ENCODE results near the gene ZNF277. TPM values are rescaled to one million over a fixed set of nuclear protein-coding genes. Genes with fewer than 3 reads are reported as not detected.
A peak's percentile ranks its signal among the peaks of the same experiment; 100 is the strongest.
"Not testable (repeated sequence)": the region's sequence is repeated elsewhere in the genome, so short reads cannot be mapped to it uniquely, and the experiment has no call there.

ZNF277 gene
- polyA plus RNA-seq, 12 donors, result 22.9 to 41.6 (median 28.3) TPM; not detected in 1

DNA sequence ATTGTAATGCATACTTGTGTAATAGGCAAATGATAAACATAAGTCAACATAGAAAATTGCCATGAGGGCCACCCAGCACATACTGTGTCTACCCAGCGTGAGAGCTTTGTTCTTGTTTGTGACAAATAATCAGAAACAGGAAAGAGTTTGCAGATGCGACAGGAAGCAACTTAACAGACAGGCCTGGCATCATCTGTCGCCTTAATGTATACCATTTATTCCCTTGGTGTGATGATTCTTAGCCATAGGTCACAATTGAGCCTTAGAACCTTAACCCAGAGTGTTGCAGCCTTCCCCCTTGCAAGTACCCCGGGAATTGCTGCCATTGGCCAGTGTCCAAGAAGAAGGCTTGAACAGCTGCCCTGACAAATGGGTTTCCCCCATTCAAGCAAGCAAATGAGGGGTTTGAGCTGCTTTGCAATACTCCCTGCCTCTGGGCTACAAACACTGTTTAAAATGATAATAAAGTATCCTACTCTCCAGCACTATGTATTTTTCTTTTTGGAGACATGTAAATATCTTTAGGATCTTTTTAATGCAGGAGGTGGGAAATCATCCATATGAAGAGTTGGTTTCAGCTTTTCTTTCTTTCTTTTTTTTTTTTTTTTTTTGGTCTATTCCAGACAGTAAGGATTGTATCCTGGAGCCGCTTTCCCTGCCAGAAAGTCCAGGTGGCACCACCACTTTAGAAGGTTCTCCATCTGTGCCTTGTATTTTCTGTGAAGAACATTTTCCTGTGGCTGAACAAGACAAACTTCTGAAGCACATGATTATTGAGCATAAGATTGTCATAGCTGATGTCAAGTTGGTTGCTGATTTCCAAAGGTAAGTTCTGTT is 80.0 kb downstream of the ZNF277 start:
- DNase-seq, result no peak

DNA sequence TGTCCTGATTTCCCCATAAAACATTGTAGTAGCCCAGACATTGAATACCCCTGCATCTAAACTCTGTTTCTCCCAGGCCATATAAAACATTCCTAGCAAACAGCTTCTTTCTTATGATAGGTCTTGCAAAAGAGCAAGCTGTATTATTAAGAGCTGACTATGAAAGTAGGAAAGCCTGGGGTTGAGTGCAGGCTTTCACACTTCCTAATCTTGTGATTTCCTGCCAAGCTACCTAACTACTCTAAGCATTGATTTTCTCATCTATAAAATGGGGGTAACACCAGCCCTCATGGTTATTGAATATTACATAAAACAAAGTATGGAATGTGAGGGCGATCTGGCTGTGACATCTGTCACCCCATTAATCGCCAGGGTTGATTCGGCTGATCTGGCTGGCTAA is 81.8 kb downstream of the ZNF277 start:
- DNase-seq, result no peak

DNA sequence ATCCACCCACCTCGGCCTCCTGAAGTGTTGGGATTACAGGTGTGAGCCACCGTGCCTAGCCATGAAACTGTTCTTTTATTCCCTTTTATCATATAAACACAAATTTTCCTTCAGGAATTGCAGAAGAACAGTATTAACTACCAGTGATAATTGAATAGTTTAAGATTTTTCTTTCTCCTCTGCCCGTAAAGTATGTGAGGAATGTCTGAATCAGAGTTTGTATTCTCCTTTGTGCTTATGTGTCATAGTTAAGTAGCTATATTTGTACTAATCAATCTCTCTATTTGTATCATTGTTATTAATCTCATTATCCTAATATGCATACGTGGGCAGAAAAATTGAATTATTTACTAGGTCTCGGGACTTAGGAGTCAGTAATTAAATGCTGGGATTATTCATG is 83.6 kb downstream of the ZNF277 start:
- DNase-seq, result no peak

DNA sequence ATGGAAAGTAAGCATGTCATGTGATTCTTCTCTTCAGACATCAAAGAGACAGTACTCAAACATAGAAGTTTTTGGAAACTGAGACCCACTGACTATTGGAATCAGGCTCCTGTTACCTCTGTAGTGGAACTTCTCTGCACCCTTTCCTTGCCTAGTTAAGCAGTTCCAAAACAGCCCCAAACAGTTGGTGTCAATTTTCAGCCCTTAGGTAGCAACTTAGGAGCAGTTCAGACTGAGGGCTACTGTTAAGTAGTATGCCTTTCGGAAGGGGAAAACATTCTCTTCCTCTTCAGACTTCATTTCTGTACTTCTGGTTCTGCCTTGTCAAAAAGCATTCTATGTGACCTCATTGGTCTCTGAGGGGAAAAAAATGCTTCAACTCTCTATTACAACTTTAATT is 85.7 kb downstream of the ZNF277 start:
- DNase-seq, result no peak

DNA sequence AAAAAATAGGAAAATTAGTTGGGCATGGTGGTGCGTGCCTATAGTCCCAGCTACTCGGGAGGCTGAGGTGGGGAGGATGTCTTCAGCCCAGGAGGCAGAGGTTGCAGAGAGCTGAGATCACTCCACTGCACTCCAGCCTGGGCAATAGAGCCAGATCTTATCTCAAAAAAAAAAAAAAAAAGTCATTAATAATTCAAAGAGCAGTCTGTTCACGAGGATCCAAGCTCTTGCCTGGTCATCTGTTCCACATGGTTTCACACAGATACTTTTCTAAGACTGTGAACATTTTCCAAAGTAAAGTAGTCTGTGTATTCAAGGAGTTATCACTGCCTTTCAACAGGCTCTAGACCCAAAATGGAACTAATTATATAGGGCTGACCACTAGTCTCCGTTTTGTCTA is 86.9 kb downstream of the ZNF277 start:
- DNase-seq, result no peak

DNA sequence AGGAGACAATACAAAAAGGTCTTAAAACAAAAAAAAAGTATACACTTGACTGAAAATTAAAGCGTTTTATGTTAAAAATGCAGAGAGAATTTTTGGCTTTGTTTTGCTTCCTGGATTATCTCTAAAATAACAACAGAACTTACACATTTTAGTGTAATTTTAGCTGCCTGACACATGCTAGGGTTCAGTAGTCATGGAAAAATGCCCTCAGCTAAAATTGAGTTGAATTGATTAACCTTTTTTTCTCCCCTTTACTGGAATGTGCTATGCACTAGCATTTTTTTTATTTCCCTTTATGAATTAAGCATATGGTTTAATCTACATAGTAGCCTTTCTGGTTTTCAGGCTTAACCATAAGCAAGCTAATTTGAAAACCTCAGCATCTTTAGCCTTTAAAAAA is 89.9 kb downstream of the ZNF277 start:
- peak; percentile 7 for DNase-seq

DNA sequence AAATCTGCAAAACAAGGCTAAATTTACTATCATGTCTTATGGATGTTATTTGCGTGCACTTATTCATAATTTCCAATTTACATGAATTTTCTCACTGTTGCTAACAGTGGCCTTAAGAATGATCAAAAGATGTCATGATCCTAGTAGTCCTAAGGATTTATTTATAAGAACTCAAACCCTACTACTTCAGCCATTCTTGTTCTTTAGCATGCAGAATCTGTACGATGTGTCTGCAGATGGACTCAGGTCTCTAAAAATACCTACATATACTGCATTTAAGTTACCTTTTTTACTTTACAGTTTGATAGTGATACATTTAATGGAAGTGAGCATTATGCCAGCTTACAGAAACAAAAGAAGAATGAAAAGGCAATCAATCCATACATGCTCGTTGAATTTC is 91.2 kb downstream of the ZNF277 start:
- DNase-seq, result no peak

DNA sequence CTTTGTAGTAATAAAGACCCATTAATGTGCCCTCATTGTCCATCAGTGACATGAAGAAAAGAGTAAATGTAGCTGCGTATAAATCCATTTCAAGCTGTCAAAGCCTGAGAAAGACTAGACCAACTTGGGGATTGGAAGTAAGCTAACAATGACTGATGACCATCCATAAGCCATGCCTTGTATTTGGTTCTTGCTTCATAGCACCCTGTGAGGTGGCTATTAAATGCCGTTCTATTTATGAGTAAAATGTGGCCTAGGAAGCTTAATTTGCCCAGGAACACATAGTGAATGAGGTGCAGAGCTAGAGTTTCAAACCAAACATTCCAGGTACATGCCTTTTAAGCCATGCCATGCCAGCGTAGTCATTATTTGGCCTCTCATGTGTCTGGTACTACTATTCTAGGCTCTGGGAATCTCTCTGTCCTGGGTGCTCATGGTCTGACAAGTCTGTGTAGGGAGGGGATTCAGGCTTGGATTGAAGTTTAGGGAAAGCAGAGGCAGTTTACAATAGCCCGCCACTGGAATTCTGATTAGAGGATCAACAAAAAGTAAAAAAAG is 92.1 kb downstream of the ZNF277 start:
- no peak for DNase-seq

DNA sequence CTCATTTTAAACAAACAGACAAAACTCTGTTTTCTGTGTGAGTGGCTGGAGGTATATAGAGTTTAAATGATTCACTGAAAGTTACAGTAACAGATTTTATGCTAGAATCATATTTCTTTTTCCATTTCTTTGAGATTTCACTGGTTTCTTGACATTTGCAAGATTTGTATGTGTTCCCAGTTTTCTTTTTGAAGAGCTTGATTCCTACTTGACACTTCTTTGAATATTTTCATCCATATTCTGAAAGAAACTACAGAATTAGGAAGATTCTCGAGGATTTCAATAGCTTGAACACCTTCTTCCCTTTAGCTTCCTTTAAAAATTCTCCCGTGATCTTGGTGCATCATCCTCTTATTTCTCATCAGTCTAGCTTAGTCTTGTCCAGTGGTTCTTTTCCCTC is 93.6 kb downstream of the ZNF277 start:
- no peak for DNase-seq

DNA sequence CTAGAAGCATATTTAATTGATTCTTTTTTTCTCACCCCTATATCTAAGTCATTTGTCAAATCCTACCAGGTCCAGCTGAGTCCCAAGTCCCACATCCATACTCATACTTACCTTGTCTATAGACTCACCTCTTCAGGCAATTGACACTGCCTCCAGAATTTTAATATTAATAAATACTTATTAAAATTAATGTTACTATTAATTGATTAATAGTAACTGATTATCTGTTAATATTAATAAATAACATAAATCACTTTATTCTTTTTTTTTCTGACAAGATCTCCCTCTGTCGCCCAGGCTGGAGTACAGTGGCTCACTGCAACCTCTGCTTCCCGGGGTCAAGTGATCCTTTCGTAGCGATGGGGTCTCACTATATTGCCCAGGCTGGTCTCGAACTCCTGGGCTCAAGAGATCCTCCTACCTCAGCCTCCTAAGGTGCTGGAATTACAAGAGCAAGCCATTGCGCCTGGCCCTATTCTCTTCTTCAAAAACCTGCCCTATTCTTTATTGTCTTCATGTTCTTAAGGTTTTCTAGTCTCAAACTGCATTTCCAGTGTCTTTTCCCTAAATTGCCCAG is 94.4 kb downstream of the ZNF277 start:
- no peak for DNase-seq

DNA sequence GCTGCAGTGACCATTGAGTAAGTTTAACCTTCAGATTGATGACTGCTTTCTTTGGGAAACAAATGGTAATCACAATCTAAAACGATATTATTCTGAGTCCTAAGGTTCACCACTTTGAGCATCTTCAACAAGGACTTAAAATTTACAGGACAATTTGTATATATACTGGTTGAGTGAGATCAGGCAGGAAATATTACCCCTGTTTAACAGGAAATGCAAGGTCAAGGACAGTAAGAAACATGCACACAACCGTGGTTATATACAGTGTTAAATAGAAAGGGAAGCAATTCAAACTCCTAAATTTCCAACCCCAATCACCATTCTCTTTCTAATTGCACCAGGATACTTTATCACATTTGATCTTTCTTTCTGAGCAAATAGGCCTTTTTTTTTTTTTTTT is 96.1 kb downstream of the ZNF277 start:
- DNase-seq, result no peak

DNA sequence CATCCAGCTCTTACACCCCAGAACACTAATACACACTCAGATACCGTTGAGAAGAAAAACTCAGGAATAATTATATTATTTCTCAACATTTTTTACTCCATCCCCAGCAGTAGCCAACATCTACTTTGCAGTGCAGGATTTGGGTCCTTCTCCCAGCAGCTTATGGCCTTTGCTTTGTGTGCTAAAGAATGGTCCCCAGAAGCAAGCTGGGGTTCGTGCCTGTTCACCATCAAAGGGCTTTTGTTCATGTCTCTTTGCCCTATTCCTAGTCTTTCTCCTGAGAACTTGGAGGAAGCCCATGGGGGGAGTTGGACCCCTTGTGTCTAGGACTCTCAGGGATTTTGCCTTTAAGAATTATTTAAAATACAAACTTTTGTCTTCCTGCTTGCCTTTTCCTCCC is 100.4 kb downstream of the ZNF277 start:
- DNase-seq, result no peak

DNA sequence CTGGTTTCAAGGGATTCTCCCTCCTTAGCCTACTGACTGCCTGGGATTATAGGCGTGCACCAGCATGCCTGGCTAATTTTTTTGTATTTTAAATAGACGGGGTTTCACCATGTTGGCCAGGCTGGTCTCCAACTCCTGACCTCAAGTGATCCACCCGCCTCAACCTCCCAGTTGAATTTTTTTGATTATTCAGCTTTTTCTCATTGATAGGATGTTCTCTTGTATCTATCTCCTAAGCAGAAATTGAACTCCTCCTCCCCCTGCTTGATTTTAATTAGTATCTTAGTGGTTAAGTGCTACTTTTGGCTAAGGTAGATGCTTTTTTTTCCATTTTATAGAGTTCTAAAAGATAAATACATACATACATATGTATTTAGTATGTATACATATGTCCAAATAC is 101.0 kb downstream of the ZNF277 start:
- DNase-seq, result no peak

DNA sequence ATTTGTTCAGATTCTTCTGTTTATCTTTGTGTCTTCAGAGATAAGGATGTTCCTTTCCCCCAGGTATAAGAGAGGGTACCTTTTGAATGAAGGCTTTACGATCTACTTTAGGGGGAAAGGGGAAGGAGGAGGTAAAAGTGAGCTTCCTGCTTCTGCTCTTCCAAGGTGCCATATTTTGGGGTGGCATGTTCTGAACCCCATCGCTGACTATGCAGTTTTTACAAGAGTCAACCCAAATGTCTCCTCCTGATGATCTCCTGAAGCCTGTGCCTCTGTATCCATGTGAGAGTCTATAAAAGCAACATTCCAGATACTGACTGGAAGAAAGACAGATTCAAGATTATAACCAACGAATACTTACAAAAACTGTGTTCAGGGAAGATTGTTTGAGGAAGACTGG is 102.5 kb downstream of the ZNF277 start:
- DNase-seq, result no peak

DNA sequence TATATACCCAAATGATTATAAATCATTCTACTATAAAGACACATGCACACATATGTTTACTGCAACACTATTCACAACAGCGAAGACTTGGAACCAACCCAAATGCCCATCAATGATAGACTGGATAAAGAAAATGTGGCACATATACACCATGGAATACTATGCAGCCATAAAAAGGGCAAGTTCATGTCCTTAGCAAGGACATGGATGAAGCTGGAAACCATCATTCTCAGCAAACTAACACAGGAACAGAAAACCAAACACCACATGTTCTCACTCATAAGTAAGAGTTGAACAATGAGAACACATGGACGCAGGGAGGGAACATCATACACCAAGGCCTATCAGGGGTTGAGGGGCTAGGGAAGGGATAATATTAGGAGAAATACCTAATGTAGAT is 110.3 kb downstream of the ZNF277 start:
- DNase-seq, result not testable (repeated sequence)

DNA sequence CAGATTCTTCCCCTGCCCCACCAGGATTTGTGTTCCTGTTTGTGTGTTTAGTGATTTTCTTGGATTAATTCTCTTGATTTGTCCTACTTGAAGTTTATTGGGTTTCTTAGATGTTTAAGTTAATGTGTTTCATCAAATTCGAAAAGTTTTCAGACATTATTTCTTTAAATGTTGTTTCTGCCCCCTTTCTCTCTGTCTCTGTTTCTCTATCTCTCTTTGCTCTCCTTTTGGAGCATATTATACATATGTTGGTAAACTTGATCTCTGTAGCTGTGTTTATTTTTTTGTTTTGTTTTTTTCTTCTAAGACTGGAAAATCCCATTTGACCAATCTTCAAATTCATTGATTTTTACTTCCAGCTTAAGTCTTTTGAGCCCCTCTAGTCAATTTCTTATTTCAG is 115.6 kb downstream of the ZNF277 start:
- no peak for DNase-seq

DNA sequence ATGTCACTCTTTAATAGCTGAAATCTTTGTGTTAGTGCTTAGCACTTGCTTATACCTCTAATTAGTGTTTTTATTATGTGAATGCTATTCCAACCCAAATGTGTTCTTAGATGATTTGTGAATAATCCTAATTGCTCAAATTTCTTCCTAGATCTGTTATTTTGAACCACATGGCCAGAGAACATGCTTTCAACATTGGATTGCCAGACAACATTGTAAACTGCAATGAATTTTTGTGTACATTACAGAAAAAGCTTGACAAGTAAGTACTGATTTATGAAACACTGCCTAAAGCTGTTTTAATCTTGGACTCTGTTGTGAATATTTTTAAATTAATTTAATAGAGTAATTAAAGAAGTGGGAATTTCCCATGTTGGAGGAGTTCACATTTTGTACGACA is 121.1 kb downstream of the ZNF277 start:
- no peak for DNase-seq

DNA sequence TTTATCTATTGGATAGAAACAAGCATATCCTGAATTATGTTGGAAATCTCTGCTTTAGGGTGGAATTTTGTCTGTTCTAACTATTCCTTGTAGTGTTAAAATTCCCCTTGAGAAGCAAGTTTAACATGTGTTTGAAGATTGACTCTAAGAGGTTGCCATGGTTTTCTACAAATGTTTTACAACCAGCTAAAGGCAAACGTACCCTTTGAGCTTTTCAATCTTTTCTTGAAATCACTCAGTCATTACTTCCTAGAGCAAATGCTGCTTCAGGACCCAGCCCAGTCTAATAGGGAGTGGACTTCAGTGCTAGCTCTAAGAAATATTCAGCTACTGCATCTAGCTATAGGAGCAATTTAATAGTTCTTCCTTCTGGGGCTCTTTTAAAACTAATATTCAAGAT is 125.0 kb downstream of the ZNF277 start:
- no peak for DNase-seq

DNA sequence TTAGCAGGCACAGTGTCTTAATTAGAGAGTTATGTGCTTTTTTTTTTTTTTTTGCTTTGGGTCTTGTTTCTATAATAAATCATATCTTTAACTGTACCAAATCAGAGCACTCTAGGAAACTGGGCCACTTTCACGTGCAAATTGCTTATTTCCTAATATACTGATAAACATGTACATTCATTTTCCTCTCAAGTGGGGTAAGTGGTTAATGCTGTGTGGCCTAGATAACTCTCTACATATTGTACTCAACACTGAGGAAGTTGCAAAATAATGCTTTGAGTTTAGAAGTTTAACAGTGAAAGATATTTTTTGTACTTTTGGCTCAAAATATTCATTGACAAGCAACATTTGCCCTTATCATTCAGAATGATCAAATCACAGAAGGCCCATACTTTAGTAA is 127.9 kb downstream of the ZNF277 start:
- DNase-seq, result no peak

DNA sequence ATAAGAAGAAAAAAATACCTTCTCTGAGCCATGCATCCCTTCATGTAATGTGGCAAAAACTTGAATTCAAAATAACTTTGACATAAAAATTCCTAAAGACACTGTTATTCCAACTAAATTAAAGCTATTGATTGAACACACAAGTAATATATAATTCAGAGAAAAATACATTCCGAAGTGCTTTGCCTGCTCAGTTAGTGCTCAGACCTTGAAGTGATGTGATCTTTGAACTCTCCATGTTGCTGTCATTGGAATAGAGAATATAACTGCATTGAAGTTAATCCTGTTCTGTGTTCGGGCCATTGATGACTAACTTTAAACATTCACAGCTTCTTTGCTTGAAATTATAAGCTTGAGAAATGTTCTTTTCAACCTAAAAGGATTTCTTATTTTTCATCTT is 129.8 kb downstream of the ZNF277 start:
- no peak for DNase-seq

DNA sequence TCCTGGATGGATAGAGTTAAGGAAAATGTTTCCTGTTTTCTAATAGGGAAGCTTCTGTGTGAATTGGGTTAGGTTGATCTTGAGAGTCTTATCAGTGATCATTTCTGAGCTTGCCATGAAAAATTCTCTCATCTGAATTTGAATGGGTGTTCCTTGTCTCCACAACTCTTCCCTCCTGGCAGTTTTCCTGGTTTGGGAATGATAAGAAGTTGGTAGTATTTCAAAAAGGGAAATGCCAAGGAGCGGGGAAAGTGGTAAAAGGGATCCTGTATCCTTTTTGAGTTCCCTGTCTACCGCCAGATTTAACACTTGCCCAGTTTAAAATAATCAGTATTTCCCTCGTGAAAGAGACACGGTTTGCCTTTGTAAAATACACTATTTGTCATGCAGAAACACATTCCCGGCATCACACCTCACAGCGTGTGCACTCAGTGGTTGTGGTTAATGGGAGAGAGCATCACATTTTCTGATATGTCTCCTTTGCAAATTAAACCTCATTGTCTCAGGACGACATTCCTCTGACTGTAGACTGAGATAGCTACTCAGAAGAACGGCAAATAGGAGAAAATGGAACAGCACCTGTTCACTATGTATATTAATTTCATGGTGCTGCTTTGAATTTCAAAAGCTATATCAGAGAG is 130.6 kb downstream of the ZNF277 start:
- DNase-seq, result no peak

DNA sequence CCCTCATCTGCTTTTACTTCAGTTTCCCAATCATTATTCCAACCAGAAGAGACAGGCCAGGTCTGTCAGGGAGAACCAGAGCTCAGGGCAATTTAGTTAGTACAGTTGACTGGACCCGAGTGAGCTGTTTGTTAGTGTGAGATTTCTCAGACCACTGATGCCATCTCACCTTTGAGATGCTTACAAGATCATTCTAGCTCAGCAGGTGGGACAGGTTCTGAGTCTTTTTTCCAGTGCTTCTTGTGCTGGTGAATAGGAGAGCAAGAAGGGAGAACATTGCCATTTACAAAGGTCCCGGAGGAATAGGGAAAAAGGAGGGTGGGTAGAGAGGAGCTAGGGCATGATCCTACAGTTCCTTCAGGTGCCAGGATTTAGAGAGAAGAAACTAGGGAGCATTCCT is 131.4 kb downstream of the ZNF277 start:
- DNase-seq, result no peak

DNA sequence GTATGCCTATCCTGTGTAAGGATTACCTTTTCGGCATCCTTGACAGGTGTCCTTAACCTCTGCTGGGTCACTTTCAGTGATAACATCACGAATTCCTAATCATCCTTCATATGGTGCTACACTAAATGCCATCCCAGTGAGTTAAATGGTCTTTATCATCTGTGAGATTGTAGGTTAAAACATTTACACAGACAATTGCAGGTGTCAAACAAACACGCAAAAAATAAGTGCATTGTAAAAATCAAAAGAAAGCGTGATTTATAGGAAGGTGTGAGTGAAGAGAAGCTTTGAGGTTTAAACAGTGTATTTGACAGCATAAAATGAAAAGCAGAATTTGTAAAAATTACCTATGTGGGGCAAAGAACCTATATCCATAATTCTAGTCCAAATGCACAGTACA is 132.3 kb downstream of the ZNF277 start:
- no peak for DNase-seq
